ENCODE data around the gene KCNH5.

GRCh38 chr14:63009495-63009894 is 35.8 kb downstream of the KCNH5 start:
- TF ChIP-seq, protein P1, sequence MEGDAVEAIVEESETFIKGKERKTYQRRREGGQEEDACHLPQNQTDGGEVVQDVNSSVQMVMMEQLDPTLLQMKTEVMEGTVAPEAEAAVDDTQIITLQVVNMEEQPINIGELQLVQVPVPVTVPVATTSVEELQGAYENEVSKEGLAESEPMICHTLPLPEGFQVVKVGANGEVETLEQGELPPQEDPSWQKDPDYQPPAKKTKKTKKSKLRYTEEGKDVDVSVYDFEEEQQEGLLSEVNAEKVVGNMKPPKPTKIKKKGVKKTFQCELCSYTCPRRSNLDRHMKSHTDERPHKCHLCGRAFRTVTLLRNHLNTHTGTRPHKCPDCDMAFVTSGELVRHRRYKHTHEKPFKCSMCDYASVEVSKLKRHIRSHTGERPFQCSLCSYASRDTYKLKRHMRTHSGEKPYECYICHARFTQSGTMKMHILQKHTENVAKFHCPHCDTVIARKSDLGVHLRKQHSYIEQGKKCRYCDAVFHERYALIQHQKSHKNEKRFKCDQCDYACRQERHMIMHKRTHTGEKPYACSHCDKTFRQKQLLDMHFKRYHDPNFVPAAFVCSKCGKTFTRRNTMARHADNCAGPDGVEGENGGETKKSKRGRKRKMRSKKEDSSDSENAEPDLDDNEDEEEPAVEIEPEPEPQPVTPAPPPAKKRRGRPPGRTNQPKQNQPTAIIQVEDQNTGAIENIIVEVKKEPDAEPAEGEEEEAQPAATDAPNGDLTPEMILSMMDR (IDR thresholded peaks at IDR 0.05; ENCODE audit: insufficient read depth, low read length, poor library complexity, severe bottlenecking) = no peak
- no peak for TF ChIP-seq EZH2phosphoT487 (conservative IDR thresholded peaks at IDR 0.05; ENCODE audit: low read length)
